CD1c-positive myeloid dendritic cell (primary cell): ENCODE results near the gene UBTD2.

Experiments
- DNase-seq: peaks from one replicate; pipeline ENCODE4 v3.0.0-alpha.2; 2016; ENCODE audit errors: extremely low spot score

Gene UBTD2

DNA sequence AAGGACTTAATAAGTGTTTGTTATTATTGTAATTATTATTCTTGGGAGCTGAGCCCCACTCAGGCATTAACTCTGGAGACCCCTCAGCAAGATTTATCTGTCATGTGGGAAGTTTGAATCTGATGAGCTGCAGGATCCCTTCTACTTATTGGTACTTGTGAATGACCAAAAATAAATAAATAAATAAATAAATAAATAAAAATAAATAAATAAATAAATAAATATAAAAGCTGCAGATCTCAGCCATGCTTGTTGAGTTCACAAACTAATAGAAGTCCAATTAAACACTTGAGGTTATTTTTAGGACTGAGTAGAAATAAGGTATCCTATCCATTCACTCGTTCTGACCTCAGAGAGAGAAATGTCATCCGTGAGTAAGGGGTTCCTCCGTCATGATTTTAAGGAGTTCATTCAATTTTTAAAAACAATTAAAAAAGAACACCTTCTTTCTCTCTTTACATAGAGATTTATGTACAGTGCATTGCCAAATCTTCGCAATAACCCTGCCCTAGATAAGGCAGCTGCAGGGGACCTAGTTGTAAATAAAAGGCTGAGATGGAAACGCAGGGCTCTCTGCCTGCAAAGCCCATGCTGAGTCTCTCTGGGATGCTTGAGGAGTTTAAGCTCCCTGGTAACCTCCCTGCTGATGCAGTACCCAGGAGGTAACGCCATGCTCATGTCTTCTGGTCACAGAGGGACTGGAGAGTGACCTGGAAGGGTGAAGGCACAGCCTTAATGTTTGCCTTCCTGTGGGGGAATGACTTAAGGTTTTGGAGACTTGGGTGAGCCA lies 88.4 kb downstream of the UBTD2 start:
- DNase-seq: no peak

DNA sequence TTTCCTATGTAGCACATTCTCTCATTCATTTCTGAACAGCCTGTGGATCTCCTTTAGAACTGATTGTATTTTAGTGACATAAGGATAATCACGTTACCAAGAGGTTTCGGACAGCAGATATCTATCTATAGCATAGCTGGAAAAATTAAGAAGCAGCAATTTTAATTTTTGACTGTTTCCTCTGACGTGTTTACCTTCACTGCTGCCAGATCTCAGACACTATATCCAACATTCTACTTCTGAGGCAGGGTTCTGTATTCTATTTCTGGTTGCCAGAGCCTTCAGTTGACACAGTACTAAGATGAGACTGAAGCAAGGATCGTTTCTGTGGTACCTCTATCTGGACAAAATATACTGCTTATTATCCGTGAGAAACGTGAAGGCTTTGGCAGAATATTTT lies 89.7 kb downstream of the UBTD2 start, which contains the start of gene EFCAB9:
TSS of gene EFCAB9 (plus strand) at position 301 of the 400 bp plus-strand sequence. CDS start at position 302, 1 bp downstream.
- no peak for DNase-seq

DNA sequence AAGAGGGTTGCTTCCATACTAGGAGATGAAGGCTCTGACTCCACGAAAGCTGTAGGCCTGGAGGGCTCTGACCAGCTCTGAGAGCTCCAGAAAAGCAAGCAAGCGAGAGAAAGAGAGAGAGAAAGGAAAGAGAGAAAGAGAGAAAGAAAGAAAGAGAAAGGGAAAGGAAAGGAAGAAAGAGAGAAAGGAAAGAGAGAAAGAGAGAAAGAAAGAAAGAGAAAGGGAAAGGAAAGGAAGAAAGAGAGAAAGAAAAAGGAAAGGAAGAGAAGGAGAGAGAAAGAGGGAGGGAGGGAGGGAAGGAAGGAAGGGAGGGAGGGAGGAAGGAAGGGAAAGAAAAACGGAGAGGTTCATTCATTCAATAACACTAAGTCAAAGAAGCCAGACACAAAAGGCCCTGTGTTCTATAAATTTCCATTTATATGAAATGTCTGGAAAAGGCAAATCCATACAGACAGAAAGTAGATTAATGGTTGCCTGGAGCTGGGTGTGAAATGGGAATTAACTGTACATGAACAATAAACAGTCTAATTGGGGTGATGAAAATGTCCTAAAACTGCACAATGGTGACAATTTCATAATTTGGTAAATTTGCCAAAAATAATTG lies 93.8 kb downstream of the UBTD2 start:
- no peak for DNase-seq

DNA sequence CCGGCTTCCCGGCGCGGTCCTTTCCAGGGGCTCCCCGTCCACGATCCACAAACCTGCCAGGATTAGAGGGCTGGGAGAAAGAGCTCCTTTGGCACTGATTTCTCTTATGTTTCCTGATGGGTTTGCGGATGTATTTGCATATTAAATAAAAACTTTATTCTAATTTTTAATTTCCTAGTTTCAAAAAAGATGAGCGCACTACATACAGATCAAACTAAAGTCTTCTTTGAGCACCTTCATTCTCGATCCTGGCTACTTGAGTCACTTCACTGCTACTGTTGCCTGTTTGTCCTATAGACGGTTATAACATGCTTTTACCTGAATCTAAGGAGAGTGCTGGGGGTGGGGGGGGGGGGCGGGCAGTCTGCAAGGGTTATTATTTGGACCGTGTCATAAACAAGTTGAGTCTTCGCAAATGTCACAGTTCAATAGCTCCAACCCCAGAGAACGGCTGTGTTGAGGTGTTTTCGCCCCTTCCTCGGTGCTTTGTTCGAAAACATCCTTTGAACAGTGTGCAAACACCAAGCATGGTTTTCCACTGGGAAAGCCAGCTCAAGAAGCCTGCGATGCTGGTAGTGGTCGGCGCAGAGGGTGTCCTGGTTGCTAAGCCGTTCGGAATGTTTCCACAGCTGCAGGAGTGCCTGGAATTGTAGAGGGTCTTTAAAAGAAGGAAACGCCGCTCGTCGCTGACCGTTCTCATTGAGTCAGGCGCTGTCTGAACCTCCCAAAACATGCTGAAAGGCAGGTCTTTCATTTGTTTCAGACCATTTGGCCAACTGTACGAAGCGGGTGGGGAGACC lies 94.5 kb downstream of the UBTD2 start:
- no peak for DNase-seq

DNA sequence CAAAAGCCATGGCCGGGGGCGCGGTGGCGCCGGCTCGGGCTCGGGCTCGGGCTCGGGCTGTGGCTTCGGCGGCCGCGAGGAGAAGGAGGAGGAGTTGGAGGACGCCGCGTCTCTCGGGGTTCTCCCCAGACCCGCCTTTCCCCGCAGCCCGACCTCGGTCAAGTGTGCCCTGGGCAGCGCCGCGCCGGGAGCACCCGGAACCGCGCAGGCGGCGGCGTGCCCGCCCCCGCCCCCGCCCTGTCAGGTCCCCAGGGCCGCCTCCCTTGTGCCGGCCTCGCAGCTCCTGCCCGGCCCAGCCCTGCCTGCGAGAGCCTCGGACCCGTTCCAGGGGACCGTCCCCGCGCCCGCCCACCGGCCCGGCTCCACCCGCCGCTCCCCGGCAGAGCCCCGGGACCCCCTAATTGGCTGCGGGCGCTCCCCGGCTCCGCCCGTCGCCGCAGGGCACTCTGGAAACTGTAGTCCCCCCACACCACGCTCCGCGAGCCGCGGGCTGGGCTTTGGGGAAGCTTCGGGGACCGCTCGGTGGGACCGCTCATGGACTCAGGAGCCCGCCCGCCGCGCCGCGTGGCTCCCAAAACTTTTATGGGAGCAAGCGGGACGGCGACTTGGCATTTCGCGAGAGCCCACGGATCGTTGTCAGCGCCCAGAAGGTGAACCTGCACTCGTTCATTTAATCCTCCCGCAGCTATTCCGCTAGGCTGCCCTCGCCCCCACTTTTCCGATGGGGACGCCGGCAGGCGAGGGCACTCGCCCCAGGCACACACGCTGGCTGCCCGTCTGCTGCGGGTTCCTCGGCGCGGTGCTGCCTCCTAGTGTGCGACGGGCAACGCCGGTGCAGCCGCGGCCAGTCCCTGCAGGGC lies 95.3 kb downstream of the UBTD2 start, which contains the start of gene STK10:
TSS of gene STK10 (minus strand) at position 192 of the 860 bp plus-strand sequence. CDS start at position 10, 182 bp downstream.
- peak; percentile 97 for DNase-seq

DNA sequence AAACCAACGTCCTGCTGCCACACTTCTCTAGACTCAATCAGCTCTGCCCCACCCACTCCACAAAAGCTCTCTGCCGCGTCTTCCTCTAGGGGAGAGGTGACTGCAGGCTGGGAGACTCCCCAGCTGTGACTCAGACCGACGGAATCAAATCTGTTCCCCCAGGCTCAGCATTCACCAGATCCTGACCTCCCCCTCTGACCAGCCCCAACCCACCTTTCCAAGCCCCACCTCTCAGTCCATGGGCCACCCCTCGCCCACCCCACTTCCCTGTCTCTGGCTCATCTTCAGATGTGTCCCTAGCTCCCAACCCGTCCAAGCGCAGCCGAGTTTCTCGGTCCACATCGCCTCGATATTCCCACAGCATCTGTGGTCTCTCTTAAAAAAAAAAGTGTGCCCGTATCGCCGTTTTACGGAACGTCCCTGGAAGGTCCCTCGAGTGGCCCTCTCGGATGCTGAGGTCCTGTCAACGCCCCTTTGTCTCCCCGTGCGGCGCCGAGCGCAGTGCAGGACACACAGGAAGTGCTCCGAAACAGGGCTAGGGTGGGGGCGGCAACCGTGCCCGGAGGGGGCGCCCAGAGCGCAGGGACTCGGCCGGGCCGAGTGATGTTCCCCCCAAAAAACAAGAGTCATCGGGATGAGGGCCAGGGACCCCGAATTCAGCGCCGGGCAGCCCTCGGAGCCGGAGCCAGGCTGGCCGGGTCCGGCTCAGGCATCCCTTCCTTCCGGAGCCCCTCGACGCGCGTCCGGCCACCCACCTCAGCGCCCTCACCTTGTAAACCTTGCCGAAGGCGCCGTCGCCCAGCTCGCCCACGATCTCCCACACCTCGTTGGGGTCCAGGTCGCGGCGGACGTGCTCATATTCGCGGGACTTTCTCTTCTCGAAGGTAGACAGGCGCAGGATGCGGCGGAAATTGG lies 96.2 kb downstream of the UBTD2 start:
- DNase-seq: peak; percentile 92

DNA sequence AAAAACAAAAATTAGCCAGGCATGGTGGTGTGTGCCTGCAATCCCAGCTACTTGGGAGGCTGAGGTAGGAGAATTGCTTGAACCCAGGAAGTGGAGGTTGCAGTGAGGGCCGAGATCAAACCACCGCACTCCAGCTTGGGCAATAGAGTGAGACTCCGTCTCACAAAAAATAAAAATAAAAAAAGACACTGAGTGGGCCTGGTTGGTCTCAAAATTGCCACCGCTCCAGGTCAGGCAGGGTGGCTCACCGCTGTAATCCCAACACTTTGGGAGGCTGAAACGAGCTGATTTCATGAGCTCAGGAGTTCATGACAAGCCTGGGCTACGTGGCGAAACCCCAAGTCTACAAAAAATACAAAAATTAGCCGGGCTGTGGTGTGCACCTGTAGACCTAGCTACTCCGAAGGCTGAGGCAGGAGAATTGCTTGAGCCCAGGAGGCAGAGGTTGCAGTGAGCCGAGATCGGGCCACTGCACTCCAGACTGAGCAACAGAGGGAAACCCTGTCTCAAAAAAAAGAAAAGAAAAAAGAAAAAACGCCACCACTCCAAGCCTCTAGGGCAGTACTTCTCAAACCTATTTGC lies 97.4 kb downstream of the UBTD2 start:
- no peak for DNase-seq

DNA sequence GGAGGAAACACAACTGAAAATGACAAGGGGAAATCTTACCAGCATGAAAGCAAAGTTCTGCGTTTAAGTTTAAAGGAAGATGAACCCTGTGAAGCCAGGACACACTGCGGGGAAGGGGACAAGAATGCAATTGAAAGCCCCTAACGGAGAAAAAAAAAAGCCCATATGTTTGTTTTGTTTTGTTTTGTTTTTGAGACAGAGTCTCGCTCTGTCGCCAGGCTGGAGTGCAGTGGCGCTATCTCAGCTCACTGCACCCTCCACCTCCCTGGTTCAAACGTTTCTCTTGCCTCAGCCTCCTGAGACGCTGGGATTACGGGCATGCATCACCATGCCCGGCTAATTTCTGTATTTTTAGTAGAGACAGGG lies 98.5 kb downstream of the UBTD2 start:
- peak; percentile 37 for DNase-seq

DNA sequence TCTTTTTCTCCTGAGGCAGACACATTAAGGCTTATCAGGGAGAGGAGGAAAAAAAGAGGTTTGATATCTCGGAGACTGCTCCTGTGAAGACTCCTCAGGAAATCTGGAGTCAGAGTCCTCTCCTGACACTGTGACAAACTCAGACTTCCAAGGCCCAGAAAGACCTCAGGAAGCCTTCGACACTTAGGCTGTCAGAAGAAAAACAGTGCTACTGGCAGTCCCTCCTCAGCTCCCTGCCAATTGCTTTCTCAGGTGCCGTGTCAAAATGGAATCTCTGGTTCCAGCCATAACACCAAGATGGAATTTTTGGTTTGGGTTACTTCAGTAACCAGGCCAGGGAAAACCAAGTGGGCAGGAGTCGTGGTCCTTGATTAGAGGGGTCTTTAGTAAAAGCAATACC lies 99.7 kb downstream of the UBTD2 start:
- no peak for DNase-seq

DNA sequence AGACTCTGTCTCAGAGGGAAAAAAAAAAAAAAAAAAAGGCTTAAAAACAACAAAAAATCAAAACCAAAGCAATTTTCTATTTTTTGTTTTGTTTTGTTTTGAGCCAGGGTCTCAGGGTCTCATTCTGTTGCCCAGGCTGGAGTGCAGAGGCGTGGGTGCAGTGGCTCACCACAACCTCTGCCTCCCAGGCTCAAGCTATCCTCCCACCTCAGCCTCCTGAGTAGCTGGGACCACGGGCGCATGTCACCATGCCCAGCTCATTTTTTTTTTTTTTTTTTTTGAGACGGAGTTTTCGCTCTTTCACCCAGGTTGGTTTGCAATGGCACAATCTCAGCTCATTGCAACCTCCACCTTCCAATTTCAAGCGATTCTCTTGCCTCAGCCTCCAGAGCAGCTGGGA lies 101.3 kb downstream of the UBTD2 start:
- DNase-seq: no peak

DNA sequence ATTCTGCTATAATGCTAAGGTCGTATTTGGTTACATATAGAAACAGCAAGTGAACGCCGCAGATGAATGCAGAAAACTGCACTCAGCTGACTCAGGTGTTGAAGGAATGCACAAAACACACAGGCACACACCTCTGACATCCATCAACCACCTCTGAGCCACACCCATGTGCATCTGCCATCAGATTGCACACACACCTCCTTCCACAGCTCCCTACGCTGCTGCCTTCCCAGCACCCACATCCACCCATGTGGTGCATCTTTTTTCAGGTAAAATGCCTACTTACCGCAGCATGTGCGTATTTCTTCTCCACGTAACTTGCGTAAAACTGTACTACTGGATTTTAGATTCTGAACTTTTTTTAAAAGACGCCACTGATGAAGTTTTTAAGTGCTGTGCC lies 102.6 kb downstream of the UBTD2 start:
- no peak for DNase-seq

DNA sequence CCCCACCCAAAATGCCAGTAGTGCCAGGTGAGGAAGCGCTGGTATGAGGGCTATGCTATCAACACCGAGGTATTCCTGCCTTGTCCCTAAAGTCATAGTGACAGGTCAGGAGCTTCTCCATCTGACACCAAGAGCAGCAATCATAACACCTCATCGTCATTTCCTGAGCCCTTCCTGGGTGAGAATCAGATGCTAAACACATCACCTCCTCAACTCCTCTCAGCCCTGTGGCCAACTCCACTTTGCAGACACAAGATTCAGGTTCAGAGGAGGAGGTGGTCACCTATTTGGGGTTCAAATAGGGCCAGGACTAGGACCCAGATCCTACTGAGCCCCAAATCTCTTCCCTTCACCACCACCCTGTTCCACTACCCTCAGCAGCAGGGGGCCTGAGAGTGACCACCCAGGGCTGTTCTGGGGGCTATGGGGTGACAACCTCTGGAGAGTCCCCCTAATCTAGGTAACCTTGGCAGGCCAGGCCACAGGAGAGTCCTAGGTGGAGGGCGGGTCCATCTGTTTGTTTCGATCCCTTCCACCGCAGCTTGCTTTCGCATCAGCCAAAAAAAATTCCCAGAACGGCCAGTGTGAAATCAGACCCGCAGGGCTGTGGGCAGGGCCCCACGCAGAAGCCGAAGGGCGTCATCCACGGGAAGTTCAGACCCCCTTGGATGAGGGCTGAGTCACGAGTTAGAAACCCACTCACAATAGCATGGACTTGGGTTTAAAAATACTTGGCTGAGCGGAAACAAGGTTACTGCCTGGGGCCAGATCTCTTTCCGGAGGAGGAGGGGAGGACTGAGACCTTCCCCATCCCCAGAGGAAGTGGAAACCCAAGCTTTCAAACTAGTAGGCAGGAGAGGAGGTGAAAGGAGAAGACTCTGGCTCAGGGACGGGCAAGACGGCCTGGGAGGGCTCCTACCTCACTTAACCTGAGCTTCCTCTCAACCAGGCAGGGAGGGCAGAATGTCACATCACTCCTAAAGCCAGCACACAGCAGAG lies 104.3 kb downstream of the UBTD2 start:
- peak; percentile 81 for DNase-seq

DNA sequence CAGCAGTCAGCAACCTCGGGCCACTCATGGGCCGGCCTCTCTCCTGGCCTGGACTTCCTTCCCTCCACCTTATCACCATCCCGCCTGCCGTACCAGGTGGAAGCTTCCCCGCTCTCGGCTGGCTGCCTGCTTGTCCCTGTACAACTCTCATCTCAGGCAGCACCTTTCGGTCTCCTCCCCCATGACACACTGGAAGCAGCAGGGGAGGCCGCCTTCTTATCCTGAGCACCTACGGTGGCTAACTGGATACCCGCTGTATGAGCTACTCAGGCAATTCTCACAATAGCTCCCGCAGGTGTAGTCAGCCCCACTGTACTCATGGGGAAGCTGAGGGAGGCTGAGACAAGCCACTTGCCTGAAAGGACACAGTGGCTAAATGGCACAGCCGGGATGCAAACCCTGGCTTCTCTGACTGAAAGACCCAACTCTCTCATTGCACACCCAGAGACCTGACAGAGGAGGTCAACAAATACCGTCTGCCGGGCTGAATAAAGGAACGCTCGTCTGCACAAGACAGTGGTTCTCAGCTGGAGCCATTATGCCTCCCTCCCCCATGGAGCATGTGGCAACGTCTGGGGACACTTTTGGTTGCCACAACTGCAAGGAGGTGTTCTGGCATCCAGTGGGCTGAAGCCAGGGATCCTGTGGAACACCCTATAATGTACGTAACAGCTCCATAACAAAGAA lies 105.1 kb downstream of the UBTD2 start:
- DNase-seq: no peak

DNA sequence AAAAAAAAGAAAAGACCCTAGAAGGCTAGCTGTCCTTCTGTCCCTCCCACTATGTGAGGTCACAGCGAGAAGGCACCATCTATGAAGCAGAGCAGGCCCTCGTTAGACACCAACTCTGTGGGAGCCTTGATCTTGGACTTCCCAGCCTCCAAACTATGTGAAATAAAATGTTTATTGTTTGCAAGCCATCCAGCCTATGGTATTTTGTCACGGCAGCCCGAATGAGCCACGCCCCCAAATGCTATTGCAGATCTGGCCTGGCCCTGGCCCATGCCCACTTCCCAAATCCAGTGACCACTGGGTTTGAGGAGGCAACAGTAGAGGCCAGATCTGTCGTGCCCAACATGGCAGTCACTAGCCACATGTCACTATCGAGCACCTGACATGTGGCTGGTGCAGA lies 106.4 kb downstream of the UBTD2 start:
- peak; percentile 45 for DNase-seq

DNA sequence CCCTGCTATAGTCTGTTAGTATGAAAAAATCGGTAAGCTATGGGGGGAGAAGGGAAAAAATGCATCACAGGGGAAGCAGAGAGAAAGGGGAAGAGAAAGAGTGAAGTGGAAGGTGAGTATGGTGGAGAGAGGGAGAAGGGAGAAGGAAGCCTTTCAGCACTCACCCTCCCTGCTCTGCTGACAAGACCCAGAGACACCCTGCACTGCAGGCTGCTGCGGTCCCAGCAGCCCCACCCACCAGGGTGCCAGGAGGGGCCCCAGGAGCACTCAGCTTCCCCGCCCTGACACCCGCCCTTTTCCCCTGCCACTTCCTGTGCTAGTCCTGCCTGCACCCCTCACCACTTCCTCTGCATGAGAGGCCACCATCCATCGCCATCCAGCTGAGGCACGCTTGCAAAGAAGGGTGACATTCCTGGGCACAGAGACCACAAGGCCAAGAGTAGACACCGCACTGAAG lies 108.3 kb downstream of the UBTD2 start:
- peak; percentile 78 for DNase-seq

DNA sequence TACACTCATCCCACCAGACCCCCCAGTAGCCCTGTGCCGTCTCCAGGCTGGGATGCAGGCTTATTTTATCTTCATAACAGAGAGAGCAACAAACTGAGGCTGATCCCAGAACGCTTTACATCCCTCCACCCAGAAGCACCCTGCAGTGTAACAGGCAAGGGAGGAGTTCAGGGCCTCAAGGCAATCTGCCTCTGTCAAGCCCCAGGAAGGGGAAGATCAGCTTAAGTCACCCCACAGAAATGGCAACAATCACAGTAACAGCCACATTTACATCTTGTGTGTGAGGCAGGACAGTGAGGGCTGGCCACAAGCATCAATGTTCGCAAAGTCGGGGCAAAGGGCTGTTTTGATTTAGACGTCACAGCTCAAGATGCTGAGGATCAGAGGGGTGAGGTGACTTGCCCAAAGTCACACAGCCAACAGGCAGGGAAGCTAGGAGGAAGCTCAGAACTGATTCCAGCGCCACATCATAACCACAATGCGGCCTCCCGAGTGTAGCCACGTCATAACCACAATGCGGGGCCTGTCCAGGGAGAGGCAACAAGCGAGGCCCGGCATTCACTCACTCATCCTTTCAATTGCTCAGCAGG lies 109.9 kb downstream of the UBTD2 start:
- peak; percentile 76 for DNase-seq

DNA sequence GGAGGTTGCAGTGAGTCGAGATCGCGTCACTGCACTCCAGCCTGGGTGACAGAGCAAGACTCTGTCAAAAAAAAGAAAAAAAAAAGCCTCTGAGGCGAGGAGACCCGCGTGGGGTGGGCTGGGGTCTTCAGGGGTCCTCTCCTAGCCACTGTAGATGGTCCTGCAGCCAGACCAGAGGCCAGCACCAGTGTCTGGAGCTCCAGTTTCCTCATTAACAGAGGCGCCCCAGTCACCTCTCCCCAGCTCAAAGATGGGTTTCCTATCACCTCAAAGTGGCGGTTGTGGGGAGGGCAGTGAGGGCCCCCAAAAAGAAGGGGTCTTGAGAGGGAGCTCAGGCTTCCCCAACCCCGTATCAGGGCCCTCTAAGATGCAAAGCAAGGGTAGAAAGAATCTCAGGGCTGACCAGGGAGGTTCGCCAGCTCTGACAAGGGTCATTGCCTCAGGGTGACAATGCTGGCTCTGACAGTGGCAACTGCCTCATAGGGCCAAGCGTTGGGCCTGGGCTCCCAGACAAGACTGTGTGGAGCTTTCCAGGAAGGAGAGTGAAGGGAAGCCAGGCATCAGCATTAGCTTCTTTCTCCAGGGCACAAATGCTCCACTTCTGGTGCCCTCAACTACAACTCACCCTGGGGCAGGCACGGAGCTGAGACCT lies 110.5 kb downstream of the UBTD2 start:
- DNase-seq: no peak
